ENCODE results near the gene LMBRD2.

Gene LMBRD2

DNA sequence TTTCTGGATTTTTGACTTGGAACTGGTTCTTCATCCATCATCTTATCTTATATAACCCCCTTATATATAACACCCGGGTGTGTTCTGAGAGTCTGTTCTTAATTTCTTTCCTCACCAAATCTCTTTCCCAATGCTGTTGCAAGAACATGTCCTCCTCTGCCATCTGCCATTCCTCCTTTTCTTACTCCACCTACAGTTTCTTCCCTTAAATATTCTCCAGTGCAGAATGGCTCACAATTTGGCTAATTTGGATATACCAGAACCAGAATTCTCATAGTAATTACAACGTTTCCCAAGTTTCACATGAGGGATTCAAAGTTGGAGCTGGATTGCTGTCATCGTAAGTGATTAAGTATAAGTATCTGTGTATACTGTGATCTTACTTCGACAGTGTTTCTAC lies 28.3 kb upstream of the LMBRD2 start:
- ATAC-seq = no peak
- no peak for TF ChIP-seq ZFP30 (CRISPR knock-in tag; IDR thresholded peaks at IDR 0.05)
- TF ChIP-seq, protein P1, sequence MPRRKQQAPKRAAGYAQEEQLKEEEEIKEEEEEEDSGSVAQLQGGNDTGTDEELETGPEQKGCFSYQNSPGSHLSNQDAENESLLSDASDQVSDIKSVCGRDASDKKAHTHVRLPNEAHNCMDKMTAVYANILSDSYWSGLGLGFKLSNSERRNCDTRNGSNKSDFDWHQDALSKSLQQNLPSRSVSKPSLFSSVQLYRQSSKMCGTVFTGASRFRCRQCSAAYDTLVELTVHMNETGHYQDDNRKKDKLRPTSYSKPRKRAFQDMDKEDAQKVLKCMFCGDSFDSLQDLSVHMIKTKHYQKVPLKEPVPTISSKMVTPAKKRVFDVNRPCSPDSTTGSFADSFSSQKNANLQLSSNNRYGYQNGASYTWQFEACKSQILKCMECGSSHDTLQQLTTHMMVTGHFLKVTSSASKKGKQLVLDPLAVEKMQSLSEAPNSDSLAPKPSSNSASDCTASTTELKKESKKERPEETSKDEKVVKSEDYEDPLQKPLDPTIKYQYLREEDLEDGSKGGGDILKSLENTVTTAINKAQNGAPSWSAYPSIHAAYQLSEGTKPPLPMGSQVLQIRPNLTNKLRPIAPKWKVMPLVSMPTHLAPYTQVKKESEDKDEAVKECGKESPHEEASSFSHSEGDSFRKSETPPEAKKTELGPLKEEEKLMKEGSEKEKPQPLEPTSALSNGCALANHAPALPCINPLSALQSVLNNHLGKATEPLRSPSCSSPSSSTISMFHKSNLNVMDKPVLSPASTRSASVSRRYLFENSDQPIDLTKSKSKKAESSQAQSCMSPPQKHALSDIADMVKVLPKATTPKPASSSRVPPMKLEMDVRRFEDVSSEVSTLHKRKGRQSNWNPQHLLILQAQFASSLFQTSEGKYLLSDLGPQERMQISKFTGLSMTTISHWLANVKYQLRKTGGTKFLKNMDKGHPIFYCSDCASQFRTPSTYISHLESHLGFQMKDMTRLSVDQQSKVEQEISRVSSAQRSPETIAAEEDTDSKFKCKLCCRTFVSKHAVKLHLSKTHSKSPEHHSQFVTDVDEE (CRISPR knock-in tag; IDR thresholded peaks at IDR 0.05) = no peak
- TF ChIP-seq PPARA (CRISPR knock-in tag; IDR thresholded peaks at IDR 0.05; ENCODE audit: borderline replicate concordance) = no peak
- TF ChIP-seq, protein P2, sequence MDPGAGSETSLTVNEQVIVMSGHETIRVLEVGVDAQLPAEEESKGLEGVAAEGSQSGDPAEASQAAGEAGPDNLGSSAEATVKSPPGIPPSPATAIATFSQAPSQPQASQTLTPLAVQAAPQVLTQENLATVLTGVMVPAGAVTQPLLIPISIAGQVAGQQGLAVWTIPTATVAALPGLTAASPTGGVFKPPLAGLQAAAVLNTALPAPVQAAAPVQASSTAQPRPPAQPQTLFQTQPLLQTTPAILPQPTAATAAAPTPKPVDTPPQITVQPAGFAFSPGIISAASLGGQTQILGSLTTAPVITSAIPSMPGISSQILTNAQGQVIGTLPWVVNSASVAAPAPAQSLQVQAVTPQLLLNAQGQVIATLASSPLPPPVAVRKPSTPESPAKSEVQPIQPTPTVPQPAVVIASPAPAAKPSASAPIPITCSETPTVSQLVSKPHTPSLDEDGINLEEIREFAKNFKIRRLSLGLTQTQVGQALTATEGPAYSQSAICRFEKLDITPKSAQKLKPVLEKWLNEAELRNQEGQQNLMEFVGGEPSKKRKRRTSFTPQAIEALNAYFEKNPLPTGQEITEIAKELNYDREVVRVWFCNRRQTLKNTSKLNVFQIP (CRISPR knock-in tag; IDR thresholded peaks at IDR 0.05; ENCODE audit: borderline replicate concordance, low read depth) = no peak
- no peak for TF ChIP-seq TOX (CRISPR knock-in tag; IDR thresholded peaks at IDR 0.05; ENCODE audit: borderline replicate concordance)
- no peak for TF ChIP-seq ZNF70 (CRISPR knock-in tag; IDR thresholded peaks at IDR 0.05)
- TF ChIP-seq, protein P3, sequence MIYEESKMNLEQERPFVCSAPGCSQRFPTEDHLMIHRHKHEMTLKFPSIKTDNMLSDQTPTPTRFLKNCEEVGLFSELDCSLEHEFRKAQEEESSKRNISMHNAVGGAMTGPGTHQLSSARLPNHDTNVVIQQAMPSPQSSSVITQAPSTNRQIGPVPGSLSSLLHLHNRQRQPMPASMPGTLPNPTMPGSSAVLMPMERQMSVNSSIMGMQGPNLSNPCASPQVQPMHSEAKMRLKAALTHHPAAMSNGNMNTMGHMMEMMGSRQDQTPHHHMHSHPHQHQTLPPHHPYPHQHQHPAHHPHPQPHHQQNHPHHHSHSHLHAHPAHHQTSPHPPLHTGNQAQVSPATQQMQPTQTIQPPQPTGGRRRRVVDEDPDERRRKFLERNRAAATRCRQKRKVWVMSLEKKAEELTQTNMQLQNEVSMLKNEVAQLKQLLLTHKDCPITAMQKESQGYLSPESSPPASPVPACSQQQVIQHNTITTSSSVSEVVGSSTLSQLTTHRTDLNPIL (CRISPR knock-in tag; IDR thresholded peaks at IDR 0.05; ENCODE audit: low read depth) = no peak
- no peak for TF ChIP-seq ZNF565 (CRISPR knock-in tag; conservative IDR thresholded peaks at IDR 0.05; ENCODE audit: low read depth)
- TF ChIP-seq BACH2 (CRISPR knock-in tag; IDR thresholded peaks at IDR 0.05; ENCODE audit: borderline replicate concordance) = no peak
- TF ChIP-seq, protein P4, sequence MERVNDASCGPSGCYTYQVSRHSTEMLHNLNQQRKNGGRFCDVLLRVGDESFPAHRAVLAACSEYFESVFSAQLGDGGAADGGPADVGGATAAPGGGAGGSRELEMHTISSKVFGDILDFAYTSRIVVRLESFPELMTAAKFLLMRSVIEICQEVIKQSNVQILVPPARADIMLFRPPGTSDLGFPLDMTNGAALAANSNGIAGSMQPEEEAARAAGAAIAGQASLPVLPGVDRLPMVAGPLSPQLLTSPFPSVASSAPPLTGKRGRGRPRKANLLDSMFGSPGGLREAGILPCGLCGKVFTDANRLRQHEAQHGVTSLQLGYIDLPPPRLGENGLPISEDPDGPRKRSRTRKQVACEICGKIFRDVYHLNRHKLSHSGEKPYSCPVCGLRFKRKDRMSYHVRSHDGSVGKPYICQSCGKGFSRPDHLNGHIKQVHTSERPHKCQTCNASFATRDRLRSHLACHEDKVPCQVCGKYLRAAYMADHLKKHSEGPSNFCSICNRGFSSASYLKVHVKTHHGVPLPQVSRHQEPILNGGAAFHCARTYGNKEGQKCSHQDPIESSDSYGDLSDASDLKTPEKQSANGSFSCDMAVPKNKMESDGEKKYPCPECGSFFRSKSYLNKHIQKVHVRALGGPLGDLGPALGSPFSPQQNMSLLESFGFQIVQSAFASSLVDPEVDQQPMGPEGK (CRISPR knock-in tag; IDR thresholded peaks at IDR 0.05; ENCODE audit: borderline replicate concordance) = no peak

- TF ChIP-seq TCF4 (CRISPR knock-in tag; IDR thresholded peaks at IDR 0.05; ENCODE audit: borderline replicate concordance) = no peak
- no peak for TF ChIP-seq SNAI2 (CRISPR knock-in tag; IDR thresholded peaks at IDR 0.05)
- no peak for TF ChIP-seq ESRRG (CRISPR knock-in tag; IDR thresholded peaks at IDR 0.05)
- no peak for TF ChIP-seq ZNF565 (CRISPR knock-in tag; conservative IDR thresholded peaks at IDR 0.05; ENCODE audit: low read depth)
- no peak for TF ChIP-seq ARNTL (CRISPR knock-in tag; IDR thresholded peaks at IDR 0.05; ENCODE audit: borderline replicate concordance, low read depth)
- TF ChIP-seq ZFP3 (CRISPR knock-in tag; IDR thresholded peaks at IDR 0.05) = no peak
- TF ChIP-seq GLIS3 (CRISPR knock-in tag; IDR thresholded peaks at IDR 0.05) = no peak
- no peak for TF ChIP-seq TOX (CRISPR knock-in tag; IDR thresholded peaks at IDR 0.05; ENCODE audit: borderline replicate concordance)
- TF ChIP-seq ZC3H10 (CRISPR knock-in tag; IDR thresholded peaks at IDR 0.05) = no peak
These were observed 26.8 kb upstream of the LMBRD2 start for GRCh38 chr5:36178524-36178890.

GRCh38 chr5:36177715-36178523 lies 26.2 kb upstream of the LMBRD2 start:
- no peak for TF ChIP-seq ISL1 (CRISPR knock-in tag; IDR thresholded peaks at IDR 0.05)
- ATAC-seq = peak; percentile 93

More at GRCh38 chr5:36178524-36178890, 26.8 kb upstream of the LMBRD2 start:
- ATAC-seq = no peak

GRCh38 chr5:36177154-36177553 lies 25.5 kb upstream of the LMBRD2 start:
- ATAC-seq = no peak
- no peak for TF ChIP-seq ZNF8 (CRISPR knock-in tag; IDR thresholded peaks at IDR 0.05)
- TF ChIP-seq RARB (CRISPR knock-in tag; IDR thresholded peaks at IDR 0.05) = no peak
- TF ChIP-seq OSR1 (CRISPR knock-in tag; IDR thresholded peaks at IDR 0.05) = no peak
- no peak for TF ChIP-seq TCF4 (CRISPR knock-in tag; IDR thresholded peaks at IDR 0.05; ENCODE audit: borderline replicate concordance)
- TF ChIP-seq ZNF565 (CRISPR knock-in tag; conservative IDR thresholded peaks at IDR 0.05; ENCODE audit: low read depth) = no peak
